HG03378 (cell line): Measurements from ENCODE around the gene KLF14.
"Not testable (repeated sequence)": the region's sequence is repeated elsewhere in the genome, so short reads cannot be mapped to it uniquely, and the experiment has no call there.

Source experiments
- ATAC-seq: cut with Tn5 transposase; IDR thresholded peaks from one replicate; pipeline ENCODE4 v1.9.1; 2021; ENCODE audit warnings: mild to moderate bottlenecking, moderate library complexity; ENCODE audit not compliant: unreplicated experiment

KLF14 gene

GRCh38 chr7:130721486-130722277 lies 12.3 kb downstream of the KLF14 start:
- no peak for ATAC-seq

GRCh38 chr7:130719541-130719940 lies 14.5 kb downstream of the KLF14 start:
- ATAC-seq, result no peak

- no peak for ATAC-seq
Measured at GRCh38 chr7:130712416-130712815, 21.6 kb downstream of the KLF14 start.

GRCh38 chr7:130708766-130709165 lies 25.2 kb downstream of the KLF14 start:
- no peak for ATAC-seq

- no peak for ATAC-seq
Measured at GRCh38 chr7:130708001-130708400, 26.0 kb downstream of the KLF14 start.

GRCh38 chr7:130703851-130704250 lies 30.2 kb downstream of the KLF14 start:
- no peak for ATAC-seq

GRCh38 chr7:130701650-130702049 lies 32.4 kb downstream of the KLF14 start:
- ATAC-seq, result no peak

GRCh38 chr7:130700760-130701159 lies 33.2 kb downstream of the KLF14 start:
- no peak for ATAC-seq

GRCh38 chr7:130699686-130700085 lies 34.3 kb downstream of the KLF14 start:
- ATAC-seq, result no peak

GRCh38 chr7:130697820-130698219 lies 36.2 kb downstream of the KLF14 start:
- no peak for ATAC-seq

GRCh38 chr7:130695840-130696239 lies 38.2 kb downstream of the KLF14 start:
- ATAC-seq, result no peak

GRCh38 chr7:130692396-130692795 lies 41.6 kb downstream of the KLF14 start:
- not testable (repeated sequence) for ATAC-seq

- ATAC-seq, result no peak
Measured at GRCh38 chr7:130689683-130690082, 44.3 kb downstream of the KLF14 start.

- ATAC-seq, result no peak
Measured at GRCh38 chr7:130683026-130683425, 51.0 kb downstream of the KLF14 start.
